Panc1 (cell line): ENCODE results near the gene R3HDM2. TPM values are rescaled to one million over a fixed set of nuclear protein-coding genes. Genes with fewer than 3 reads are reported as not detected.

ENCODE experiments used
- ATAC-seq: fragments of 200-7000 bp; cut with Tn5 transposase; 2 replicates; pipeline ENCODE4 v1.9.1; 2020; ENCODE audit warnings: mild to moderate bottlenecking, moderate library complexity
- BruUV-seq: library from RNA; stranded (reverse); fragments of 400-500 nt; replicated peaks from 2 replicates; lab custom pipeline; 2021; lab: Mats Ljungman, UMichigan
- CTCF ChIA-PET: fragments of 300-600 bp; sonication (Branson Sonifier 250); formaldehyde crosslinking; loops from one replicate; lab custom pipeline; 2022; ENCODE audit warnings: antibody characterized with exemption; lab: Charles Lee
- POLR2A ChIA-PET: fragments of 300-600 bp; sonication (Branson Sonifier 250); formaldehyde crosslinking; loops from one replicate; lab custom pipeline; 2022; ENCODE audit warnings: antibody characterized with exemption; lab: Charles Lee
- DNase-seq: peaks from one replicate; pipeline ENCODE4 v3.0.0-alpha.2; 2010; ENCODE audit warnings: low read depth, low spot score
- H3K27ac ChIP-seq: 2 replicates; pipeline ENCODE4 v1.5.1; 2011; ENCODE audit warnings: mild to moderate bottlenecking, low read length, inconsistent platforms
- H3K27me3 ChIP-seq: fragments of 200-500 bp; sonication (Bioruptor generic); 2 replicates; pipeline ENCODE4 v1.6.0; 2014; ENCODE audit warnings: low read length, inconsistent platforms; ENCODE audit not compliant: control insufficient read depth, insufficient read depth
- H3K36me3 ChIP-seq: fragments of 200-500 bp; sonication (Bioruptor generic); 2 replicates; pipeline ENCODE4 v1.5.1; 2014; ENCODE audit warnings: inconsistent platforms, mild to moderate bottlenecking, low read length, moderate library complexity; ENCODE audit not compliant: control insufficient read depth, insufficient read depth
- H3K4me1 ChIP-seq: 2 replicates; pipeline ENCODE4 v1.5.1; 2011; ENCODE audit warnings: inconsistent platforms, mild to moderate bottlenecking, low read length, moderate library complexity; ENCODE audit not compliant: control insufficient read depth, insufficient read depth
- H3K4me3 ChIP-seq, 2 experiments: 2 replicates each; pipeline ENCODE4 v1.5.1; 2011 to 2012; ENCODE audit warnings: low read depth in 2 of 2, low read length in 2 of 2, mild to moderate bottlenecking in 2 of 2, inconsistent platforms in 1 of 2, moderate library complexity in 1 of 2
- H3K9me3 ChIP-seq: fragments of 200-500 bp; sonication (Bioruptor generic); 2 replicates; pipeline ENCODE4 v1.5.1; 2014; ENCODE audit warnings: low read depth, mild to moderate bottlenecking, inconsistent platforms, low read length, moderate library complexity; ENCODE audit not compliant: control insufficient read depth, insufficient read depth
- CTCF ChIP-seq: fragments of 450-650 bp; IDR thresholded peaks from 2 replicates; pipeline ENCODE4 v1.5.1; 2017; ENCODE audit warnings: mild to moderate bottlenecking
- POLR2AphosphoS5 ChIP-seq: IDR thresholded peaks from 2 replicates; pipeline ENCODE4 v1.6.1; 2012; ENCODE audit warnings: mild to moderate bottlenecking, low read depth, low read length, moderate library complexity
- REST ChIP-seq, 2 experiments: IDR thresholded peaks; 2 replicates each; pipeline ENCODE4 v1.6.1; 2011 to 2012; ENCODE audit warnings: low read depth in 2 of 2, control low read depth in 1 of 2, low read length in 1 of 2, mild to moderate bottlenecking in 1 of 2, moderate library complexity in 1 of 2; ENCODE audit not compliant: insufficient read depth in 1 of 2
- SIN3A ChIP-seq: IDR thresholded peaks from 2 replicates; pipeline ENCODE4 v1.6.1; 2012; ENCODE audit warnings: low read depth, mild to moderate bottlenecking, low read length, moderate library complexity, borderline replicate concordance; ENCODE audit not compliant: insufficient read depth
- TCF7L2 ChIP-seq: IDR thresholded peaks from 2 replicates; pipeline ENCODE4 v1.6.1; 2011; ENCODE audit warnings: mild to moderate bottlenecking, low read depth, low read length, inconsistent platforms
- in situ Hi-C: cut with HindIII; loops from 2 replicates; pipeline ENCODE4 v1.10.0; 2016; ENCODE audit warnings: low sequenced_read_pairs, low pct_unique_long_range_greater_than_20kb
- intact Hi-C: fragments of 100-400 bp; cut with micrococcal nuclease; formaldehyde crosslinking; loops from one replicate; pipeline ENCODE4 v1.10.0; 2022; ENCODE audit not compliant: unreplicated experiment
- total RNA-seq: library from RNA; stranded (reverse); gene quantifications from one replicate; pipeline ENCODE4 v1.2.1, GENCODE V29; 2021; ENCODE audit not compliant: unreplicated experiment

The R3HDM2 gene
- total RNA-seq, 1 experiment from 2014 or later, result 56.5 TPM

- POLR2A ChIA-PET, result no interaction called here
- DNase-seq (no peak), ATAC-seq (no peak)
- no TSS peak for BruUV-seq
- in situ Hi-C loops, result no loop called here
- no peaks in the 10 kb centered on the region for H3K27me3 ChIP-seq
- TF ChIP-seq REST (IDR thresholded peaks at IDR 0.05; ENCODE audit: insufficient read depth in 1 of 2, low read depth in 2 of 2, low read length in 1 of 2) (no peak), TCF7L2 (no peak), CTCF (no peak), SIN3A (no peak), POLR2AphosphoS5 (no peak)
- no peak overlapping the region for H3K4me3 ChIP-seq
- H3K9me3 ChIP-seq, result no peaks in the 10 kb centered on the region
- intact Hi-C loops, result no loop called here
- no peak overlapping the region for H3K27ac ChIP-seq
- H3K4me1 ChIP-seq, result no peaks in the 10 kb centered on the region
- CTCF ChIA-PET, result no interaction called here
- H3K36me3 ChIP-seq, result no peaks in the 10 kb centered on the region; the same call in 1 of the 2 replicates
Measured at GRCh38 chr12:57419495-57419894, 11.3 kb downstream of the R3HDM2 start.

GRCh38 chr12:57418255-57418654, 12.6 kb downstream of the R3HDM2 start:
- intact Hi-C loops (no loop called here), in situ Hi-C loops (no loop called here)
- Histone ChIP-seq H3K36me3 (no peaks in the 10 kb centered on the region; the same call in 1 of the 2 replicates), H3K4me1 (no peaks in the 10 kb centered on the region), H3K27ac (no peak overlapping the region), H3K9me3 (no peaks in the 10 kb centered on the region), H3K27me3 (no peaks in the 10 kb centered on the region), H3K4me3 (no peak overlapping the region)
- DNase-seq, result no peak
- no TSS peak for BruUV-seq
- no peak for ATAC-seq
- POLR2A ChIA-PET, result interaction anchor here (0.6 kb wide), 1 partner anchor 12 kb away, joined by 5 read pairs; no protein-coding TSS in a partner anchor
- TF ChIP-seq POLR2AphosphoS5 (no peak), SIN3A (no peak), CTCF (no peak), TCF7L2 (no peak), REST (IDR thresholded peaks at IDR 0.05; ENCODE audit: insufficient read depth in 1 of 2, low read depth in 2 of 2, low read length in 1 of 2) (no peak)
- CTCF ChIA-PET, result interaction anchor here (0.5 kb wide), 1 partner anchor 175 kb away, joined by 7 read pairs; no protein-coding TSS in a partner anchor
